Prostate gland (tissue), 2 donors: ENCODE measurements around the gene FILIP1. TPM values are rescaled to one million over a fixed set of nuclear protein-coding genes. Genes with fewer than 3 reads are reported as not detected.

Source experiments
- DNase-seq: peaks from one replicate; pipeline ENCODE4 v3.0.0-alpha.2; 2019; ENCODE audit warnings: low spot score
- H3K27ac ChIP-seq, 2 donors: fragments of 200-600 bp; sonication (generic); 2 replicates each; pipeline ENCODE4 v1.5.1; 2017 to 2019
- H3K27me3 ChIP-seq: fragments of 200-600 bp; sonication (generic); replicated peaks from 2 replicates; pipeline ENCODE4 v1.5.1; 2019; ENCODE audit not compliant: insufficient read depth
- H3K36me3 ChIP-seq, 2 donors: fragments of 200-600 bp; sonication (generic); 1 replicate in 1 of 2; 2 replicates in 1 of 2; pipeline versions ENCODE4 v1.5.1 to v1.8.1; 2017 to 2019
- H3K4me1 ChIP-seq: fragments of 200-600 bp; sonication (generic); replicated peaks from 2 replicates; pipeline ENCODE4 v1.5.1; 2019
- H3K4me3 ChIP-seq, 2 donors: fragments of 200-600 bp; sonication (generic); 2 replicates each; pipeline ENCODE4 v1.5.1; 2017 to 2019
- H3K9me3 ChIP-seq: fragments of 200-600 bp; sonication (generic); 2 replicates; pipeline ENCODE4 v1.5.1; 2017
- POLR2A ChIP-seq: fragments of 450-650 bp; IDR thresholded peaks from one replicate; pipeline ENCODE4 v1.6.1; 2016; ENCODE audit warnings: antibody characterized with exemption, mild to moderate bottlenecking
- POLR2AphosphoS5 ChIP-seq: sonication (generic); formaldehyde crosslinking; IDR thresholded peaks from one replicate; pipeline ENCODE4 v1.6.1; 2017; ENCODE audit warnings: antibody characterized with exemption
- WGBS: methylation state at CpG from one replicate; pipeline ENCODE4 v1.1.5; 2018; 5-methylcytosine and 5-hydroxymethylcytosine counted together
- intact Hi-C: fragments of 100-400 bp; cut with DNase I; formaldehyde crosslinking; loops from one replicate; pipeline ENCODE4 v1.14.2; 2022
- total RNA-seq, 2 donors: library from RNA; depleted of rRNA; stranded (reverse); fragments of >200 nt; gene quantifications; one replicate each; pipeline ENCODE4 v1.1.0, GENCODE V29; 2016
- TF ChIP-seq, protein P1 (sequence below), 4 experiments: fragments of 200-600 bp in 2 of 4; fragments of 450-650 bp in 2 of 4; sonication (generic) in 2 of 4; IDR thresholded peaks; 1 replicate in 3 of 4; 2 replicates in 1 of 4; pipeline ENCODE4 v1.5.1; 2016 to 2019; ENCODE audit warnings: antibody characterized with exemption in 4 of 4, mild to moderate bottlenecking in 2 of 4, moderate library complexity in 2 of 4

Gene FILIP1
- total RNA-seq, 2 donors from 2014 or later, result 2.1 to 3.3 TPM

DNA sequence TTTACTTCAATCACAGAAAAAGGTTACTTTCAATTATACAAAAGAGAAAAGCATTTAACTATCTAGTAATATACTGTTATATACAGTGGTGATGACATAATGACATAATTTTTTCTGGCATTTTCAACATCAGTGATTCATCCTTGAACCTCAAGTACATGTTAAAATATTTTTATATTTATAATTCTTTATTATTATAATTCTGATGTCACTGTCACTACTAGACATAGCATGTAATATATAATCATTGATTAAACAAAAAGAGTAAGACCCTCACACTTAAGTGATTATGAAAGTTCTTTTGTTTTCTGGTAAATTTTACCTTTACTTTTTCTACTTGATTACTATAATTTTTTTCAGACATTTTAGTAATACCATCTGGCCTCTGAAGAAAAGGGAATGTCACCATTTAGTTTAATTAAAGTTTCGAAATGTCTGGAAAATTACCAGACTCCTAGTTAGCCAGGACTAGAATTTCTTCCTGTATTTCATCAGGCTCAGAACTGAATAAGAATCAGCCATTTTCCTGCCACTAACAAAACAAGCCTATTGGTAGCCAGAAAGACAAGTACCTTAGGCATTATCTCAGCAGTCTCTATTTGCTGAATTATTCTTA, 71.5 kb downstream of the FILIP1 start:
- H3K27ac ChIP-seq, result no peak overlapping the region
- DNase-seq, result no peak
- H3K4me3 ChIP-seq, result no peak overlapping the region
- TF ChIP-seq POLR2A, result no peak
- TF ChIP-seq, protein P1, sequence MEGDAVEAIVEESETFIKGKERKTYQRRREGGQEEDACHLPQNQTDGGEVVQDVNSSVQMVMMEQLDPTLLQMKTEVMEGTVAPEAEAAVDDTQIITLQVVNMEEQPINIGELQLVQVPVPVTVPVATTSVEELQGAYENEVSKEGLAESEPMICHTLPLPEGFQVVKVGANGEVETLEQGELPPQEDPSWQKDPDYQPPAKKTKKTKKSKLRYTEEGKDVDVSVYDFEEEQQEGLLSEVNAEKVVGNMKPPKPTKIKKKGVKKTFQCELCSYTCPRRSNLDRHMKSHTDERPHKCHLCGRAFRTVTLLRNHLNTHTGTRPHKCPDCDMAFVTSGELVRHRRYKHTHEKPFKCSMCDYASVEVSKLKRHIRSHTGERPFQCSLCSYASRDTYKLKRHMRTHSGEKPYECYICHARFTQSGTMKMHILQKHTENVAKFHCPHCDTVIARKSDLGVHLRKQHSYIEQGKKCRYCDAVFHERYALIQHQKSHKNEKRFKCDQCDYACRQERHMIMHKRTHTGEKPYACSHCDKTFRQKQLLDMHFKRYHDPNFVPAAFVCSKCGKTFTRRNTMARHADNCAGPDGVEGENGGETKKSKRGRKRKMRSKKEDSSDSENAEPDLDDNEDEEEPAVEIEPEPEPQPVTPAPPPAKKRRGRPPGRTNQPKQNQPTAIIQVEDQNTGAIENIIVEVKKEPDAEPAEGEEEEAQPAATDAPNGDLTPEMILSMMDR (IDR thresholded peaks at IDR 0.05), result no peak
- TF ChIP-seq POLR2AphosphoS5, result no peak
- H3K4me1 ChIP-seq, result no peaks in the 10 kb centered on the region
- H3K27me3 ChIP-seq, result no peaks in the 10 kb centered on the region
- H3K9me3 ChIP-seq, result no peaks in the 10 kb centered on the region
- H3K36me3 ChIP-seq, result no peaks in the 10 kb centered on the region
- intact Hi-C loops, result no loop called here
- 50% methylated on average over 1 of the region's 1 CpG for WGBS

DNA sequence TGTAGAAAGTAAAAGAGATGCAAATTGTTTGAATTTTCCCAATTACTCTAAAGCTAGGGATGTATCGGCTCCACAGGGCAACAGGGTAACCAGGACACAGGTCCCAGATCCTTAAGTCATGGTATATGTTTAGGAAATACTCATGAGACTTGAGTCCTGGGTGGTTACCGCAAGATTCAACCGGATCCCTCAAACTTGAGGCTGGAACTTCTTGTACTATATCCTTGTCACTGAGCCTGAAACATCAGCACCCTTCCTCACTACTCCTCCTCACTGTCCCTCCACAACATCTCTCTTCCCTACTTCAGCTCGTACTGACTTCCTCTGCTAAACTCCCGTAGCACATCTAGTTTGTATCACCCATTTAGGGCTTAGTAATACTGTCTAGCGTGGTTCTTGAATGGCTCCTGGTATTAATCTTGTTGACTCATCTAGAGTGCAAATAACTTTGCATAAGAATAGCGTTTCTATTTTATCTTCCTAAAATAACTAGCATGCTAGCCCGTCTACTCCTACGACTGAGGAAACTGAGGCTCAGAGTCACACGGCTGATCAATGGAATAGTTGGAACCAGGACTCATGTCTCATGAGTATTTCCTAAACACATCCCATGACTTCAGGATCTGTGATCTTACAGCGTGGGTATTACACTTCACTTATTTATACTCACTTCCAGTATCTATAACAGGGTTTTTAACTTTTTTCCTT, 72.1 kb downstream of the FILIP1 start:
- TF ChIP-seq, protein P1 (IDR thresholded peaks at IDR 0.05), result no peak
- TF ChIP-seq POLR2A (no peak), POLR2AphosphoS5 (no peak)
- no peaks in the 10 kb centered on the region for H3K27me3 ChIP-seq
- H3K27ac ChIP-seq, result no peak overlapping the region
- no peaks in the 10 kb centered on the region for H3K36me3 ChIP-seq
- no peaks in the 10 kb centered on the region for H3K9me3 ChIP-seq
- intact Hi-C loops, result no loop called here
- DNase-seq, result no peak
- 85% methylated on average over 11 of the region's 11 CpGs for WGBS
- H3K4me1 ChIP-seq, result no peaks in the 10 kb centered on the region
- H3K4me3 ChIP-seq, result no peak overlapping the region

DNA sequence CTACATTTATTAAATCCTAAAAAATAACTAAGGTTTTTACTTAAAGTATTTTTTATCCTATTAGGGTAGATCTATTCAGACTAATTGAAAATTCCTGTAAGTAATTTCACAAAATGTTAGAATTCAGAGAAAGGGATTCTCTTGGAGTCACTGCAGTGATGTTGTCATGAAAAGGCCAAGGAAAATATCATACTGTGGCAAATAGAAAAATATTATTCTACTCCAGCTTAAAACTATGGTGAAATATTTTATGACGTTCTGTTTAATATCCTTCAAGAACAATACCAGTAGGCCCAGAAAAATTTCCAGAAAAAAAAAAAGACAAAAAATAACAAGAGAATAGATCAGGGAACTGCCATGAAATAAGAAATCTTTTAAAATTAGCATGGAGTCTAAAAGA, 73.6 kb downstream of the FILIP1 start:
- WGBS, result 88% methylated on average over 1 of the region's 1 CpG
- no peaks in the 10 kb centered on the region for H3K4me1 ChIP-seq
- intact Hi-C loops, result no loop called here
- H3K9me3 ChIP-seq, result no peaks in the 10 kb centered on the region
- H3K36me3 ChIP-seq, result no peaks in the 10 kb centered on the region
- no peak for DNase-seq
- TF ChIP-seq, protein P1 (IDR thresholded peaks at IDR 0.05), result no peak
- no peak for TF ChIP-seq POLR2A
- no peak for TF ChIP-seq POLR2AphosphoS5
- no peak overlapping the region for H3K4me3 ChIP-seq
- H3K27me3 ChIP-seq, result no peaks in the 10 kb centered on the region
- H3K27ac ChIP-seq, result no peak overlapping the region

DNA sequence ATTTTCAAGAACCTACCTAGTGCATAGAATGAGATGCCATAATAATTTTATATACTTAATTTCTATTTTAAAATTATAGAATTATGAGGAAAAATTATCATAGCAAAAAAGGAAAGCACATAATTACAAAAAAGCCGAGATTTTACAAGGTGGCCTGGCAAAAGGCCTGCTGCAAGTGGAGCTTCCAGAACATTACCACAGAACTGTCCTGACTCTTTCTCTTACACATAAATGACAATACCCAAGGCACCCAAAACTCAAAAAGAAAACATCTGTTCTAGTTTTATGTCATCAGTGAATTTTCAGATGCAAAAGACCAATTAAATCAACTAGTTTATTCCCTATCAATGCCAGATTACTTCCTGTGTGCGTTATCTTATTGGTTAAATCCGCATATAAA, 74.2 kb downstream of the FILIP1 start:
- no peak overlapping the region for H3K27ac ChIP-seq
- H3K36me3 ChIP-seq, result no peaks in the 10 kb centered on the region
- H3K4me1 ChIP-seq, result no peaks in the 10 kb centered on the region
- no peak overlapping the region for H3K4me3 ChIP-seq
- no peak for DNase-seq
- TF ChIP-seq POLR2AphosphoS5, result no peak
- TF ChIP-seq POLR2A, result no peak
- TF ChIP-seq, protein P1 (IDR thresholded peaks at IDR 0.05), result no peak
- no peaks in the 10 kb centered on the region for H3K27me3 ChIP-seq
- no peaks in the 10 kb centered on the region for H3K9me3 ChIP-seq
- 91% methylated on average over 3 of the region's 3 CpGs for WGBS
- intact Hi-C loops, result no loop called here

DNA sequence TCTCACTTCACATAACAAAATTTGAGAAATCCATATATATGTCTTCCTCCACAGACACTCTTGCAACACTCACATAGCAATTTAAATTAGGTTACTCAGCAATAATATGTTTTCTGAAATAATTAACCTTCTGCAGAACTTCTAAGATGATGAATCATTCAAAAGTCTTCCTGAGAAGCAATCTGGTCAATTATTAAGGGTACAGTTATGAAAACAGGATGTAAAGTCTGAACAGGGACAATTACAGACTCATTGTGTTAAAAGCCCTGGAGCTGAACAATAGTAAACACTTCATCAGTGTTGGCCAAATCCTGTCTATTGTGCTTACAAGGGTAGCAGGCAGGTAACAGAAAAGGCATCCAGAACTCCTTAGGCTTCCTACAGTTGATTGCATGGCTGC, 75.4 kb downstream of the FILIP1 start:
- intact Hi-C loops, result no loop called here
- Histone ChIP-seq H3K27me3 (no peaks in the 10 kb centered on the region), H3K4me3 (no peak overlapping the region), H3K9me3 (no peaks in the 10 kb centered on the region), H3K4me1 (no peaks in the 10 kb centered on the region), H3K36me3 (no peaks in the 10 kb centered on the region), H3K27ac (no peak overlapping the region)
- no peak for TF ChIP-seq POLR2A
- TF ChIP-seq, protein P1 (IDR thresholded peaks at IDR 0.05), result no peak
- no peak for TF ChIP-seq POLR2AphosphoS5
- DNase-seq, result no peak
